ENCODE data around the gene RPS16. TPM values are rescaled to one million over a fixed set of nuclear protein-coding genes. Genes with fewer than 3 reads are reported as not detected.
"Not testable (repeated sequence)": the region's sequence is repeated elsewhere in the genome, so short reads cannot be mapped to it uniquely, and the experiment has no call there.

The RPS16 gene
- total RNA-seq, 2 donors from 2014 or later: 1,162 to 1,716 TPM

GRCh38 chr19:39469567-39469966, 33.8 kb upstream of the RPS16 start:
- 79% methylated on average over 6 of the region's 6 CpGs for WGBS
- H3K36me3 ChIP-seq: peaks cover 33 to 56% of the 10 kb centered on the region in 2 donors
- no peak overlapping the region for H3K27ac ChIP-seq
- no peaks in the 10 kb centered on the region for H3K4me1 ChIP-seq (replicated peaks)
- no peak for DNase-seq (ENCODE audit: low spot score)
- H3K27me3 ChIP-seq (replicated peaks; ENCODE audit: insufficient read depth): no peaks in the 10 kb centered on the region
- no peaks in the 10 kb centered on the region for H3K9me3 ChIP-seq
- intact Hi-C loops (cut with DNase I): no loop called here
- no peak overlapping the region for H3K4me3 ChIP-seq
- TF ChIP-seq CTCF (IDR thresholded peaks at IDR 0.05) (no peak), POLR2AphosphoS5 (IDR thresholded peaks at IDR 0.05) (no peak), POLR2A (IDR thresholded peaks at IDR 0.05) (no peak)

GRCh38 chr19:39469036-39469435, 33.3 kb upstream of the RPS16 start:
- no peaks in the 10 kb centered on the region for H3K4me1 ChIP-seq (replicated peaks)
- DNase-seq (ENCODE audit: low spot score): no peak
- no peak overlapping the region for H3K27ac ChIP-seq
- H3K36me3 ChIP-seq: peaks cover 33 to 56% of the 10 kb centered on the region in 2 donors
- no peaks in the 10 kb centered on the region for H3K27me3 ChIP-seq (replicated peaks; ENCODE audit: insufficient read depth)
- H3K4me3 ChIP-seq: no peak overlapping the region
- 88% methylated on average over 10 of the region's 11 CpGs for WGBS
- no peaks in the 10 kb centered on the region for H3K9me3 ChIP-seq
- intact Hi-C loops (cut with DNase I): no loop called here
- TF ChIP-seq POLR2AphosphoS5 (IDR thresholded peaks at IDR 0.05) (no peak), CTCF (IDR thresholded peaks at IDR 0.05) (no peak), POLR2A (IDR thresholded peaks at IDR 0.05) (no peak)

GRCh38 chr19:39467941-39468340, 32.2 kb upstream of the RPS16 start:
- Histone ChIP-seq H3K9me3 (no peaks in the 10 kb centered on the region), H3K27ac (no peak overlapping the region), H3K36me3 (peaks cover 32 to 51% of the 10 kb centered on the region in 2 donors), H3K27me3 (replicated peaks; ENCODE audit: insufficient read depth) (no peaks in the 10 kb centered on the region), H3K4me1 (replicated peaks) (peaks cover 2% of the 10 kb centered on the region), H3K4me3 (no peak overlapping the region)
- TF ChIP-seq CTCF (IDR thresholded peaks at IDR 0.05): no peak
- TF ChIP-seq POLR2AphosphoS5 (IDR thresholded peaks at IDR 0.05): no peak
- TF ChIP-seq POLR2A (IDR thresholded peaks at IDR 0.05): no peak
- WGBS: 100% methylated on average over 7 of the region's 7 CpGs
- intact Hi-C loops (cut with DNase I): no loop called here
- no peak for DNase-seq (ENCODE audit: low spot score)

GRCh38 chr19:39465956-39466747, 30.4 kb upstream of the RPS16 start:
- peaks cover 2% of the 10 kb centered on the region for H3K4me1 ChIP-seq (replicated peaks)
- TF ChIP-seq POLR2AphosphoS5 (IDR thresholded peaks at IDR 0.05) (no peak), CTCF (IDR thresholded peaks at IDR 0.05) (no peak), POLR2A (IDR thresholded peaks at IDR 0.05) (no peak)
- DNase-seq (ENCODE audit: low spot score): no peak
- peaks cover 24 to 38% of the 10 kb centered on the region in 2 donors for H3K36me3 ChIP-seq
- H3K27me3 ChIP-seq (replicated peaks; ENCODE audit: insufficient read depth): no peaks in the 10 kb centered on the region
- 94% methylated on average over 18 of the region's 18 CpGs for WGBS
- no peak overlapping the region for H3K27ac ChIP-seq
- H3K9me3 ChIP-seq: no peaks in the 10 kb centered on the region
- intact Hi-C loops (cut with DNase I): no loop called here
- H3K4me3 ChIP-seq: no peak overlapping the region

GRCh38 chr19:39463403-39463802, 27.7 kb upstream of the RPS16 start:
- no peak for DNase-seq (ENCODE audit: low spot score)
- H3K27ac ChIP-seq: no peak overlapping the region
- H3K36me3 ChIP-seq: peaks cover 16 to 41% of the 10 kb centered on the region in 2 donors
- TF ChIP-seq POLR2AphosphoS5 (IDR thresholded peaks at IDR 0.05) (peak; percentile 83), CTCF (IDR thresholded peaks at IDR 0.05) (no peak), POLR2A (IDR thresholded peaks at IDR 0.05) (no peak)
- H3K4me3 ChIP-seq: no peak overlapping the region
- peaks cover 2% of the 10 kb centered on the region for H3K4me1 ChIP-seq (replicated peaks)
- intact Hi-C loops (cut with DNase I): no loop called here
- WGBS: 39% methylated on average over 3 of the region's 3 CpGs
- no peaks in the 10 kb centered on the region for H3K27me3 ChIP-seq (replicated peaks; ENCODE audit: insufficient read depth)
- H3K9me3 ChIP-seq: no peaks in the 10 kb centered on the region

GRCh38 chr19:39451257-39451656, 15.5 kb upstream of the RPS16 start:
- H3K4me3 ChIP-seq; DNase-seq (ENCODE audit: low spot score); H3K27me3 ChIP-seq (replicated peaks; ENCODE audit: insufficient read depth); H3K9me3 ChIP-seq; H3K36me3 ChIP-seq; intact Hi-C loops (cut with DNase I); H3K27ac ChIP-seq: not testable (repeated sequence)
- 96% methylated on average over 8 of the region's 8 CpGs for WGBS
- H3K4me1 ChIP-seq (replicated peaks): peaks cover 11% of the 10 kb centered on the region

Measured in prostate gland (tissue), 2 donors.